IMR-90 (cell line): Measurements from ENCODE around the gene DGKH. TPM values are rescaled to one million over a fixed set of nuclear protein-coding genes. Genes with fewer than 3 reads are reported as not detected.

Experiments
- ATAC-seq: fragments of 200-7000 bp; cut with Tn5 transposase; 2 replicates; pipeline ENCODE4 v1.9.1; 2020; ENCODE audit warnings: low read depth, mild to moderate bottlenecking, moderate library complexity
- BruUV-seq: library from RNA; stranded (reverse); fragments of 400-500 nt; replicated peaks from 2 replicates; lab custom pipeline; 2021; lab: Mats Ljungman, UMichigan
- CTCF ChIA-PET: fragments of 300-600 bp; formaldehyde crosslinking; extraction: SDS; loops from one replicate; lab custom pipeline; 2021; ENCODE audit warnings: antibody characterized with exemption; lab: Yijun Ruan, JAX
- POLR2A ChIA-PET: fragments of 300-600 bp; sonication (Branson Sonifier 250); formaldehyde crosslinking; loops from one replicate; lab custom pipeline; 2022; ENCODE audit warnings: antibody characterized with exemption; ENCODE audit not compliant: unreplicated experiment; lab: Charles Lee
- DNase-seq: peaks from one replicate; pipeline ENCODE4 v3.0.0; 2013
- H2AFZ ChIP-seq: replicated peaks from 2 replicates; pipeline ENCODE3; 2013; ENCODE audit warnings: low read length, mild to moderate bottlenecking; ENCODE audit not compliant: poor library complexity
- H2AK5ac ChIP-seq: 2 replicates; pipeline ENCODE4 v1.6.1; 2013; ENCODE audit warnings: low read depth, low read length, inconsistent platforms
- H2AK9ac ChIP-seq: replicated peaks from 2 replicates; pipeline ENCODE3; 2013; ENCODE audit warnings: mild to moderate bottlenecking, low read depth, low read length, moderate library complexity; ENCODE audit not compliant: poor library complexity
- H2BK120ac ChIP-seq: 2 replicates; pipeline ENCODE4 v1.6.1; 2013; ENCODE audit warnings: low read depth, low read length, inconsistent platforms
- H2BK15ac ChIP-seq: 3 replicates; pipeline ENCODE4 v1.6.1; 2013; ENCODE audit warnings: low read depth, low read length, inconsistent platforms
- H2BK20ac ChIP-seq: 2 replicates; pipeline ENCODE4 v1.6.1; 2013; ENCODE audit warnings: low read depth, mild to moderate bottlenecking, inconsistent platforms, low read length, moderate library complexity
- H2BK5ac ChIP-seq: 2 replicates; pipeline ENCODE4 v1.6.1; 2013; ENCODE audit warnings: mild to moderate bottlenecking, low read depth, low read length, inconsistent platforms; ENCODE audit not compliant: poor library complexity, severe bottlenecking
- H3K14ac ChIP-seq: replicated peaks from 2 replicates; pipeline ENCODE4 v1.6.1; 2013; ENCODE audit warnings: low read depth, low read length, inconsistent platforms
- H3K18ac ChIP-seq: 2 replicates; pipeline ENCODE4 v1.6.1; 2013; ENCODE audit warnings: low read depth, low read length, control low read depth
- H3K23ac ChIP-seq: 2 replicates; pipeline ENCODE4 v1.6.1; 2013; ENCODE audit warnings: low read depth, low read length, inconsistent platforms
- H3K27ac ChIP-seq: 2 replicates; pipeline ENCODE4 v1.5.1; 2013; ENCODE audit warnings: mild to moderate bottlenecking, control low read depth, low read length; ENCODE audit not compliant: insufficient read depth
- H3K27me3 ChIP-seq: 2 replicates; pipeline ENCODE4 v1.6.1; 2013; ENCODE audit warnings: low read length; ENCODE audit not compliant: control insufficient read depth, insufficient read depth
- H3K36me3 ChIP-seq: 2 replicates; pipeline ENCODE4 v1.6.1; 2013; ENCODE audit warnings: low read length, mixed read lengths; ENCODE audit not compliant: control insufficient read depth, insufficient read depth
- H3K4ac ChIP-seq: 2 replicates; pipeline ENCODE4 v1.6.1; 2013; ENCODE audit warnings: low read depth, low read length, inconsistent platforms
- H3K4me1 ChIP-seq: 2 replicates; pipeline ENCODE4 v1.6.1; 2013; ENCODE audit warnings: low read length, mixed read lengths; ENCODE audit not compliant: control insufficient read depth, insufficient read depth
- H3K4me2 ChIP-seq: 2 replicates; pipeline ENCODE4 v1.6.1; 2013; ENCODE audit warnings: low read depth, mild to moderate bottlenecking, control low read depth, low read length, moderate library complexity
- H3K4me3 ChIP-seq: 2 replicates; pipeline ENCODE4 v1.5.1; 2013; ENCODE audit warnings: low read depth, mild to moderate bottlenecking, control low read depth, low read length, moderate library complexity; ENCODE audit not compliant: insufficient read depth
- H3K56ac ChIP-seq: 2 replicates; pipeline ENCODE4 v1.6.1; 2013; ENCODE audit warnings: low read length, inconsistent platforms; ENCODE audit not compliant: insufficient read depth; ENCODE audit errors: extremely low read depth
- H3K79me1 ChIP-seq, 2 experiments: 2 replicates each; pipeline ENCODE4 v1.6.1; 2013; ENCODE audit warnings: low read length in 2 of 2, inconsistent platforms in 1 of 2, low read depth in 1 of 2
- H3K9ac ChIP-seq: 2 replicates; pipeline ENCODE4 v1.6.1; 2013; ENCODE audit warnings: low read depth, low read length, control low read depth
- H3K9me1 ChIP-seq: 2 replicates; pipeline ENCODE4 v1.6.1; 2013; ENCODE audit warnings: low read length, inconsistent platforms; ENCODE audit not compliant: insufficient read depth
- H3K9me3 ChIP-seq: 2 replicates; pipeline ENCODE4 v1.6.1; 2013; ENCODE audit warnings: low read length; ENCODE audit not compliant: control insufficient read depth, insufficient read depth
- H4K20me1 ChIP-seq: 2 replicates; pipeline ENCODE4 v1.6.1; 2013; ENCODE audit warnings: low read length, inconsistent platforms; ENCODE audit not compliant: insufficient read depth
- H4K5ac ChIP-seq: 2 replicates; pipeline ENCODE4 v1.6.1; 2013; ENCODE audit warnings: mild to moderate bottlenecking, low read depth, low read length, control low read depth
- H4K8ac ChIP-seq, 2 experiments: 2 replicates each; pipeline ENCODE4 v1.6.1; 2013; ENCODE audit warnings: low read depth in 2 of 2, low read length in 2 of 2, control low read depth in 1 of 2, inconsistent platforms in 1 of 2
- H4K91ac ChIP-seq: 2 replicates; pipeline ENCODE4 v1.6.1; 2013; ENCODE audit warnings: low read depth, low read length, inconsistent platforms; ENCODE audit not compliant: insufficient read depth
- BHLHE40 ChIP-seq: fragments of 150-350 bp; IDR thresholded peaks from 2 replicates; pipeline ENCODE4 v1.6.1; 2016; ENCODE audit warnings: mild to moderate bottlenecking, low read depth, low read length
- CEBPB ChIP-seq: IDR thresholded peaks from 2 replicates; pipeline ENCODE4 v1.6.1; 2012; ENCODE audit warnings: low read depth, low read length, improper control_type of control experiment
- CHD1 ChIP-seq: IDR thresholded peaks from 2 replicates; pipeline ENCODE4 v1.6.1; 2012; ENCODE audit warnings: low read depth, low read length, improper control_type of control experiment
- CTCF ChIP-seq: conservative IDR thresholded peaks from 2 replicates; pipeline ENCODE4 v1.5.1; 2012; ENCODE audit warnings: mild to moderate bottlenecking, low read depth, low read length, improper control_type of control experiment
- ELK1 ChIP-seq: fragments of 150-350 bp; IDR thresholded peaks from 2 replicates; pipeline ENCODE4 v1.6.1; 2016; ENCODE audit warnings: low read depth, mild to moderate bottlenecking, low read length, moderate library complexity, borderline replicate concordance
- FOS ChIP-seq: fragments of 150-350 bp; IDR thresholded peaks from 2 replicates; pipeline ENCODE4 v1.6.1; 2016; ENCODE audit warnings: low read depth, low read length
- MAZ ChIP-seq: IDR thresholded peaks from 2 replicates; pipeline ENCODE4 v1.6.1; 2012; ENCODE audit warnings: low read depth, mild to moderate bottlenecking, low read length, improper control_type of control experiment, moderate library complexity, borderline replicate concordance
- NFE2L2 ChIP-seq: fragments of 150-350 bp; IDR thresholded peaks from 2 replicates; pipeline ENCODE4 v1.6.1; 2016; ENCODE audit warnings: low read depth, mild to moderate bottlenecking, low read length
- POLR2A ChIP-seq: IDR thresholded peaks from 2 replicates; pipeline ENCODE4 v1.6.1; 2012; ENCODE audit warnings: mild to moderate bottlenecking, low read depth, low read length
- RAD21 ChIP-seq: IDR thresholded peaks from 2 replicates; pipeline ENCODE4 v1.6.1; 2012; ENCODE audit warnings: low read length, improper control_type of control experiment
- RCOR1 ChIP-seq: IDR thresholded peaks from 2 replicates; pipeline ENCODE4 v1.6.1; 2012; ENCODE audit warnings: mild to moderate bottlenecking, low read length, improper control_type of control experiment; ENCODE audit not compliant: insufficient replicate concordance
- RFX5 ChIP-seq: IDR thresholded peaks from 2 replicates; pipeline ENCODE4 v1.8.0; 2012; ENCODE audit warnings: low read depth, mild to moderate bottlenecking, low read length, moderate library complexity
- SMC3 ChIP-seq: fragments of 150-350 bp; IDR thresholded peaks from 2 replicates; pipeline ENCODE4 v1.6.1; 2016; ENCODE audit warnings: low read depth, mild to moderate bottlenecking, antibody characterized with exemption, low read length, moderate library complexity
- USF2 ChIP-seq: fragments of 150-350 bp; IDR thresholded peaks from 2 replicates; pipeline ENCODE4 v1.6.1; 2017; ENCODE audit warnings: mild to moderate bottlenecking, antibody characterized with exemption, low read length, low read depth
- WGBS, 2 experiments: methylation state at CpG; one replicate each; pipeline versions ENCODE4 v1.1.5 to v1.1.7; 2013; ENCODE audit warnings: missing lambda C conversion rate in 2 of 2; ENCODE audit not compliant: insufficient read length in 1 of 2; ENCODE audit errors: extremely low coverage in 2 of 2; 5-methylcytosine and 5-hydroxymethylcytosine counted together
- dilution Hi-C: fragments of 300-500 bp; cut with HindIII; formaldehyde crosslinking; loops from one replicate; pipeline ENCODE4 v1.14.3; 2018; ENCODE audit warnings: low sequenced_read_pairs; ENCODE audit not compliant: unreplicated experiment
- in situ Hi-C: fragments of 300-500 bp; cut with MboI; formaldehyde crosslinking; loops from 3 replicates; pipeline ENCODE4 v1.14.3; 2019; ENCODE audit warnings: low sequenced_read_pairs, inconsistent platforms, mixed read lengths
- intact Hi-C: fragments of 100-400 bp; cut with micrococcal nuclease; formaldehyde crosslinking; loops from 2 replicates; pipeline ENCODE4 v1.10.0; 2022
- polyA plus RNA-seq, 3 experiments: library from polyadenylated mRNA; depleted of rRNA; stranded (reverse); fragments of >200 nt; gene quantifications; 2 replicates each; pipeline ENCODE4 v1.2.3, GENCODE V29; 2012; ENCODE audit warnings: low replicate concordance in 1 of 3
- total RNA-seq: library from RNA; depleted of rRNA; stranded (reverse); fragments of >200 nt; gene quantifications from 2 replicates; pipeline ENCODE4 v1.2.3, GENCODE V29; 2012

The DGKH gene
- total and polyA plus RNA-seq, 2 of the 4 experiments (the other 2 are of a cell fraction), result 2.0 to 13.4 TPM

- CTCF ChIA-PET, result no interaction called here
- intact Hi-C loops, result no loop called here
- H4K8ac ChIP-seq, result no peak overlapping the region
- H3K79me1 ChIP-seq, result no peaks in the 10 kb centered on the region; a peak in 1 of 4 replicates
- H3K9me1 ChIP-seq, result peaks cover 2% of the 10 kb centered on the region; the same call in 1 of the 2 replicates
- no peak for ATAC-seq
- no peak overlapping the region for H3K4me2 ChIP-seq
- H3K4me1 ChIP-seq, result no peaks in the 10 kb centered on the region
- no peaks in the 10 kb centered on the region for H4K20me1 ChIP-seq
- H2AK9ac ChIP-seq, result no peak overlapping the region
- H2AFZ ChIP-seq, result no peak overlapping the region
- no peak overlapping the region for H3K23ac ChIP-seq
- in situ Hi-C loops, result no loop called here
- no peaks in the 10 kb centered on the region for H3K27me3 ChIP-seq
- H3K27ac ChIP-seq, result no peak overlapping the region
- H3K18ac ChIP-seq, result no peak overlapping the region
- H3K4ac ChIP-seq, result no peak overlapping the region
- no peak overlapping the region for H2BK15ac ChIP-seq
- H2BK20ac ChIP-seq, result no peak overlapping the region
- H3K4me3 ChIP-seq, result no peak overlapping the region
- no peak overlapping the region for H3K14ac ChIP-seq
- H3K9me3 ChIP-seq, result no peaks in the 10 kb centered on the region
- WGBS, 2 experiments, result 100% methylated on average over 3 of the region's 7 CpGs; no CpG with 5 or more reads in 1 of the 2 experiments
- H3K9ac ChIP-seq, result no peak overlapping the region
- dilution Hi-C loops, result no loop called here
- no TSS peak for BruUV-seq
- no peak overlapping the region for H4K91ac ChIP-seq
- no peak overlapping the region for H2AK5ac ChIP-seq
- H4K5ac ChIP-seq, result no peak overlapping the region
- peaks cover 15% of the 10 kb centered on the region for H3K36me3 ChIP-seq
- DNase-seq, result no peak
- no peak overlapping the region for H2BK5ac ChIP-seq
- POLR2A ChIA-PET, result no interaction called here
- H2BK120ac ChIP-seq, result no peak overlapping the region
- no peak overlapping the region for H3K56ac ChIP-seq
- TF ChIP-seq RAD21, result no peak
- TF ChIP-seq RCOR1, result no peak
- no peak for TF ChIP-seq CEBPB
- TF ChIP-seq ELK1, result no peak
- no peak for TF ChIP-seq CHD1
- no peak for TF ChIP-seq CTCF
- no peak for TF ChIP-seq POLR2A
- TF ChIP-seq BHLHE40, result no peak
- no peak for TF ChIP-seq SMC3
- TF ChIP-seq FOS, result no peak
- TF ChIP-seq MAZ, result no peak
- no peak for TF ChIP-seq USF2
- TF ChIP-seq RFX5, result no peak
- no peak for TF ChIP-seq NFE2L2
Measured at GRCh38 chr13:42189061-42189460, 140.6 kb downstream of the DGKH start.
